GM18870 (cell line): Measurements from ENCODE around the gene PACRG.
"Not testable (repeated sequence)": the region's sequence is repeated elsewhere in the genome, so short reads cannot be mapped to it uniquely, and the experiment has no call there.

Experiments
- ATAC-seq: cut with Tn5 transposase; IDR thresholded peaks from one replicate; pipeline ENCODE4 v1.9.1; 2021; ENCODE audit warnings: moderate library complexity; ENCODE audit not compliant: unreplicated experiment

The PACRG gene

DNA sequence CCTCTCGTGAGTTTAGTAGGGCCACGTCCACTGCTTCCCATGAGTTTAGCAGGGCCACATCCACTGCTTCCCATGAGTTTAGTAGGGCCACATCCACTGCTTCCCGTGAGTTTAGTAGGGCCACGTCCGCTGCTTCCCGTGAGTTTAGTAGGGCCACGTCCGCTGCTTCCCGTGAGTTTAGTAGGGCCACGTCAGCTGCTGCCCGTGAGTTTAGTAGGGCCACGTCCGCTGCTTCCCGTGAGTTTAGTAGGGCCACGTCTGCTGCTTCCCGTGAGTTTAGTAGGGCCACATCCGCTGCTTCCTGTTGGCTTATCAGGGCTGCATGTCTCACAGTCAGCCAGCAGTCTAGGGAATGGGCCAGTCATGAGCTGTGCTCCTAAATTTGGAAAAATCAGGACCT, 573.1 kb downstream of the PACRG start:
- no peak for ATAC-seq

DNA sequence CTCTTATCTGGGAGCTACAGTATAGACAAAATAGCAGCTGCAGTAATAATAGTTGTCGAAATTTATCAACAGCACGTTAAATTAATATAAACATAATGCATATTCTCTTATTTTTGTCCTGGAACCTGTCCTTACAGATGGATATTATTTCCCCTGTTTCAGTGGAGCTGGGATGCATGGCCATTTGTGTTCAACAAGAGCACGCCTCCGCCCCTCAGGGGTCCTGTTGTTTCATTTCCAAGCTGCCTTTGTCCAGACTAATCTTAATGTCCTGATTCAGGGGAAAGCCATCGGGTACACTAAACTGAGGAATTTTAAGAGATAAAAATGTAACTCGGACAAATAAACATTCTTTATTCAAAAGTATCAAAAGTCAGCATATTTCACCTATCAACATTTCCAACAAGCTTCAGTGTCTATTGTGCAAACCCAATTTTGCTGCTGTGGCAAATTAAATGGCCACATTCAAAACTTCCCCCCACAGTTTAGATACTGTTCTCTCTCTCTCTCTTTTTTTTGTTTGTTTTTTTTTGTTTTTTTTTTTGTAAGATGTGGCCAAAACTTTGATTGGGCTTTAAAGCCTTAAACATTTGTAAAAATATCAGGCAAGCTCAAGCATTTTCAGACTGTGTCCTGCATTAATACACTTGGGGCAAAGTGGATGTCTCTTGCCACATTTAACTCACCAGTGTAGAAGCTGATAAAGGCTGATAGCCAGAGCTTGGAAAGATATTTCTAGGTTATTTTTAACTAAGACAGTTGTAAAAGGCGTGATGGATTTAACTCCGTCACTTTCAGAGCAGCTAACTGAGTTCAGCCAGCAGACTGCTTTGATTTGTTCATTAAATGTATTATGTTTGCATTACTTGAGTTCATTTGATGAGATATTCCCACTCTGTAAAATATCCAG, 574.2 kb downstream of the PACRG start:
- ATAC-seq = no peak

DNA sequence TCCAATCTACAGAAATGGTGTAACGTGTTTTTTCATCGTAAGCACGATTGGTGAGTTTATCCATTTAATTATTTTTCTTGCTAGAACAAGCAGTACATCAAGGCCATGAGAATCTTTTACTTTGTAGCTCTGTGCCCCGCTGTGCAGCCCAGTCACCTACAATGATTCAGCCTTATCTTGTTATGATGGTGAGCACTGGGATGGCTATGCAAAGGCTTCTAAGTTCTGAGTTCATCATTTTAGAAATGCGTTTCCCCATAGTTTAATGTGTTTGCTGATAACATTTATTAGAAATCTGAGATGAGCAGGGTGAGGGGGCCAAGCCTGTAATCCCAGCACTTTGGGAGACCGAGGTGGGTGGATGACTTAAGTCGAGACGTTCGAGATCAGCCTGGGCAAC, 575.0 kb downstream of the PACRG start:
- no peak for ATAC-seq

DNA sequence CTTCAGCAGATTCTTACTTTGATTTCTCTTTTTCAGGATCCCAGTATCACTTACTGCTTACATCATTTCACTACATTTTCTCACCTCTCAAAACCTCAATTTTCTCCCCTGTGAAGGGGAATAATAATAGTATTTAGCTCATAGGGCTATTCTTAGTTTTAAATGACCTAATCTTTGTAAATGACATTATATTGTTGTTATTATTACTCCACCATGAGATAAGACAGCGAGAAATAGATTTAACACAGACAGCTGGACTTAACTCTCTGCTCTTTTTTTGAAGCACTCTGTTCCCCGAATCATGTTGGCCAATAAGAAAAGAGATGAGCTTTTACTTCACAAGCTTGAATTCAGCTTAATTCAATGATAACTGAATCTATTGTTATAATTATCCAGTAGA, 578.2 kb downstream of the PACRG start:
- no peak for ATAC-seq

DNA sequence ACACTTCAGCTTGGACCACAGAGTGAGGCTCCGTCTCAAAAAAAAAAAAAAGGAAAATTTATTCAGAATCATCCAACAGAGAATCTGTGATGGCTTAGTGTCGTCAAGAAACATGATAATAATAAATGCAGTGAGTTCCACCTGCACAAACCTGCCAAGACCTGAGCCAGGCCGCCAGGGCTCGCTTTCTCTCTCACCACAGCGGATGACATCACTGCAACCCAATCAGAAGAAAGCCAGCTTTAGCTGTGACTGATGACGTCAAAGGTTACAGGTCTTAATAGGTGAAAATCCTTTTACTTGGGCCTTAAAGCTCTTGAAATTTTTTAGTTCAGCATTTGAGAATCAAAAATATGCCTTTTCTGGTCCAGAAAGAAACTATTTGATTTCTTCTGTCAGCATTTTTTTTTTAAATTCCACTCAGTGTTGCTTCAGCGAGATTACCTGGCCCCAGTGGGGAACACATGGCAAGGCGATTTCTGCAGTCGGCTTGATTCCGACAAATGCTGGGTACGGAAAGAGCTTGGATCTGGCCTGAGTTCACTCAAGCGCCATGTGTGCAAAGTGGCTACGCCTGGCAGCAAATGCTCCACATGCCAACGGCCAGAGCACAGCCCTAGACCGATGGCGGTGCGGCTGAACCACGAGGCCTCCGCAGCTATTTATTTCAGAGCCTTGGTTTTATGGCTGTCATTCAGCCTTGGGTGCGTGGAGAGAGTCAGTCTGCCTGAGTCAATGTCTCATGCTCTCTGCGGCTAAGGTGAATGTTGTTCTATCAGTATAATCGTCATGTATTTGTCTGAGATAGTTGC, 581.1 kb downstream of the PACRG start:
- no peak for ATAC-seq

DNA sequence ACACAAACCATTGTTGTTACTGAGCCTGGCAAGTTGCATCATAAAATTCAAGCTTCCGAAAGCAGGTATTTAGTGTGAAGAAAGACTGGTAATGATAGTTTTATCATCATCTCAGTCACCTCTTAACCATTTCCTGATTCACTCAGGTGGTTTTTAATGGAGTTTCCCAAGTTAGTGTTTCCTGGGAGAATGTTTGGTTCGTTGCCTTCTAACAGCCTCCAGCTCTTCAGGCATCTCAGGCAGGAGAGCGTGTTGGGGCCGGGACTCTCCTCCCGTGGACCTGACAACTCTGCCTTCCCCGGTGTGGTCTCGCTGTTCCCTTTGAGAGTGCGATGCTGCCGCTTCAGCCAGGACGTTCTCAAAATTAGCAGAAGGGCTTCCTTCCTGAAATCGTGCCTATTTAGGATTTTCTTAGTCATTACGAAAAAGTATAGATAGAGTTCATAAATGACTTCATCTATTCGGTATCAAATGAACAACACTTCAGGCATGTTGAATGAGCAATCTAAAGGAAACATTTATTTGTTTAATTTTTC, 581.8 kb downstream of the PACRG start:
- no peak for ATAC-seq

DNA sequence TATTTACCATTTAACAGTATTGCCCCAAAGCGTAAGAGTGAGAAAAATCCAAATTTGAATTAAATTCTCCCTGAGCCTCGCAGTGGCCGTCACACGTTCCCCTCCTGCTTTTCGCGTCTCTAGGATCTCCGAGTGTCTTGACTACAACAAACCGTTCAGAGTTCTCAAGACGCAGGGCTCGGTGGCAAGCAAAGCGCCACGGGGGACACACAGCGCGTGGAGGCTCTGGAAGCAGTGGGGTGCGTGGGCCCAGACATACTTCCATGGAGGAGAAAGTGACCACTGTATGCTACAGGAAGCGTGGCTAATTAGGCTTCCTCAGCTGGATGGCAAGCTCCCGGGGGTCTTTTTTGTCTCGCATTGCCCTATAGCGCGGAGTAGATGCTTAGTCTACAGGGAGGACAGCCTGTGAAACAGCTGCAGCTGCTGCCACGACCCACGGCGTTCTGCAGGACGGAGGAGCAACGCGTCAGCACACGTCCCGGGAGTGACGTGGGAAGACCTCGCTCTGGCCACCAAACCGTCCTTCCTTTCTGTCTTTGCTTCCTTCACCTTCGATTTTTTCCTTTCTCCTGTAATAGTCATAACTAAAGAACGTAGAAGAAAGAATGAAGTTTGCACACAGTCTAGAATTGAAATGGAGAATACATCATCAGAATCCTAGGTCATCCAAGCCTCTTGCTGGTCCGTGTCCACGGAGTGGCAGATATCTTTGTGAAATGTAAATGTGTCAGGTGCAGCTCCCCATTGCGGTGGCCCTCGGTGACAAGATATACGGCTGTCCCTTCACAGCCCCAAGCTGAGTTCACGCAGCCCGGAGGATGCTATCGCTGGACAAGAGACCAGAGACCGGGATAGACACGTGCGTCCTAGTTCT, 582.6 kb downstream of the PACRG start:
- no peak for ATAC-seq

DNA sequence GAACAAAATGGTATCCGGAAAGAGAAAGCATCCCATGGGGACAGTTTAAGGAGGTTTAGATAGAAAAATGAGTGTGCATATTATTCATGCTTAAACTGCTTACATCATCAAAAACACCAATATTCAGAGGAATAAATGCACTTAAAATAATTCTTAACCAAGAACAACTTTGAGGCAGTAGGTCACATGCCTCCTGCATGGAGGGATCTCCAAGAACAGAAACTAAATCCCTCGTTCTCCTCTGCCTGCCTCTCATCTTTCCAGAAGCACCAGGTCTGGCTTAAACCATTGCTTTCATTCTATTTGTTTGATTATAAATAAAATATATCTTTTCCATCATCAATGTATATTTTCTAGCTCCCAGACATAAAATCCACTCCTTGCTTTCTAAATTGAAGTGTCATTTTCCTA, 583.2 kb downstream of the PACRG start:
- ATAC-seq = no peak

DNA sequence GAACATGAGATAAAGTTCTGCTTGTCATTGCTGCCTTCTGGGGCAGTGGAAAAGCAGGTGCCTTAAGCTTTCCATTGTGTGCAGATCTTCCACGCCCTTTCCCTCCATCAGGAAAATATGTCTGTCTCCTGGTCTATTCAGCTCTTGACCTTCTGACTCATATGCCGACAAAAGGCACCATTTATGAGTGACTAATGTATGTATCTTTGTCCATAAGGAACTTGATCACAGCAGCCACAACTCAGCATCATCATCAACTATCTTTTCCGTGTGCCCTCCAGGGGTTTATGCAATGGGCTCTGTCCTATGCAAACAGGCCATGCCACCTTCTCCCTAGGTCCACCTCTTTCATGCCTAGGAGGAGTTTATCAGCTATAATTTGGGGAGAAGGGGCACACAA, 584.1 kb downstream of the PACRG start:
- no peak for ATAC-seq

DNA sequence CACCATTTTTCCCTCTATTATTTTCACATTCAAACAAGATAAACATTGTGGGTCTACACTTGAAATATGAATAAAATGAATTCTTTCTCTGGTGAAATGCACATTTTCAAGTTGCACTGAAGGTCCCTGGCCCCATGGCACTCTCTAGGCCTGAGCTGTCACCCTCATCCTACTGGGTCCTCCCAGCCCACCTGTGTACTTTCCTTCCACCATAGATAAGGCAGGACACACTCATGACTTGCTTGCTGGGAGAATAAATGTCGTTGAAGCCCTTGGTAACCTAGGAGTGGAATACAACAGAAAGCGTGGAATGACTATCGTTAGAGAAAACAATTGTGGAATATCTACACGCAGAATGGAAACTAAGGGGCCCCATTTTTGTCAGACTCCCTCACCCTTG, 585.8 kb downstream of the PACRG start:
- ATAC-seq = no peak

DNA sequence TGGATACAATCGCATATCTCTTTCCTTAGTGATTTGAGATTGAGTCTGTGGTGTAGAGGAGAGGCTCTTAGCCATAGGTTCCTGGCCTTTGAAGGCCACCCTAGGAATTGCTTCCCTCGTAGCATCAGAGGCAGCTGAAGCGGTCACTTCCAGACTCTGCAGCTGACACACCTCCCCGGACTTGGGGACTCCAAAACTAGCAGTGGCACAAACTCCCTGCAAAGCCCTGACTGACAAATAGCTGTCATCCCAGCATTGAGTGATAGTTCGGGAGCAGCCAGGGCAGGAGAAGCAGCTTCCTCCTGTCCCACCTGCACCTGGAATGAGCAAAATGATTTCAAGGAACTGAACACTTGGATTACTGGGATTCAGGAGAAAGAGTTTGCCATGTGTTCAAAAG, 586.2 kb downstream of the PACRG start:
- ATAC-seq = no peak

DNA sequence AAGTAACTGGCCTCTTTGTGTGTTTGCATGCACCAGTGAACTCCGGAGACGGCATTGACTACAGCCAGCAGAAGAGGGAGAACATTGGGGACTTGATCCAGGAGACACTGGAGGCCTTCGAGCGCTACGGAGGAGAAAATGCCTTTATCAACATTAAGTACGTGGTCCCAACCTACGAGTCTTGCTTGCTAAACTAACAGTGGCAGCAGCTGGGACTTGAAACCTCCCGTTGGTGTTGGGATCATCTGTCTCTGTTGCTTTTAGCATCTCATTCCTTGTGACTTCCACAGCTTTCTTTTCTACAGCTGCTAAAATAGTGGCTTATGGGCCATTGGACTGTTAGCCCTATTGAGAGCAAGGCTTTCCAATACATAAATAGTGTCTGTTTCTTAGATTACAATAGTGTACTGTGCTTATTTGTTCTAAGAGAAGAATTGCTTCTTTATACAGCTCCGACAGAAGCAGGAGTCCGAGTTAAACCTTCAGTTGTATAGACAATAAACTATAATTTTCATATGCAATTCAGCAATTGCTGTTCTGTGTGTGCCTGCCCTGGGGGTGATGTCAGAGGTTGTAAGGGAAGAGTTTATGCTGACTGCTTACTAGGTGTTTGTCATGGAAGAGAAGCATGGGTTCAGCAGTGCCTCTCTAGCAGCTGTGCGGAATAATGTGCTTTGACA, 587.2 kb downstream of the PACRG start:
- no peak for ATAC-seq

DNA sequence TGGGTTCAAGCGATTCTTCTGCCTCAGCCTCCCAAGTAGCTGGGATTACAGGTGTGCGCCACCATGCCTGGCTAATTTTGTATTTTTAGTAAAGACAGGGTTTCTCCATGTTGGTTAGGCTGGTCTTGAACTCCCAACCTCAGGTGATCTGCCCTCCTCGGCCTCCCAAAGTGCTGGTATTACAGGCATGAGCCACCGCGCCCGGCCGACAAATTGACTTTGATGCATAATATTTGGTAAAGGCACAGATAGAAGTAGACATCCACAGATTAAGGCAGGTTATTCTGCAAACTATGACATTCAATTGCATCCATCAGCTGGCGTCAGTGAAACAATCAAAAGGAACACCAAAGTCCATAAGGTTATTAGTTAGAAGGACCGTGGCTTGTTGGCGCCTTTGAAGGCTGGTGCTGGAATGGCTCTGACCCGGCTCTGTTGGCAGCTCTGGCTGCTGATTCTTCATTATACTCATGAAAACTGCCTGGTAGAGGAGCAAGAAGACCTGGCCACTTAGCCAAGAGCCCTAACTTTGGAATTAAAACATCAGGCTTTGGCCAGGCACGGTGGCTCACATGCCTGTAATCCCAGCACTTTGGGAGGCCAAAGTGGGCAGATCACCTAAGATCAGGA, 589.2 kb downstream of the PACRG start:
- not testable (repeated sequence) for ATAC-seq

DNA sequence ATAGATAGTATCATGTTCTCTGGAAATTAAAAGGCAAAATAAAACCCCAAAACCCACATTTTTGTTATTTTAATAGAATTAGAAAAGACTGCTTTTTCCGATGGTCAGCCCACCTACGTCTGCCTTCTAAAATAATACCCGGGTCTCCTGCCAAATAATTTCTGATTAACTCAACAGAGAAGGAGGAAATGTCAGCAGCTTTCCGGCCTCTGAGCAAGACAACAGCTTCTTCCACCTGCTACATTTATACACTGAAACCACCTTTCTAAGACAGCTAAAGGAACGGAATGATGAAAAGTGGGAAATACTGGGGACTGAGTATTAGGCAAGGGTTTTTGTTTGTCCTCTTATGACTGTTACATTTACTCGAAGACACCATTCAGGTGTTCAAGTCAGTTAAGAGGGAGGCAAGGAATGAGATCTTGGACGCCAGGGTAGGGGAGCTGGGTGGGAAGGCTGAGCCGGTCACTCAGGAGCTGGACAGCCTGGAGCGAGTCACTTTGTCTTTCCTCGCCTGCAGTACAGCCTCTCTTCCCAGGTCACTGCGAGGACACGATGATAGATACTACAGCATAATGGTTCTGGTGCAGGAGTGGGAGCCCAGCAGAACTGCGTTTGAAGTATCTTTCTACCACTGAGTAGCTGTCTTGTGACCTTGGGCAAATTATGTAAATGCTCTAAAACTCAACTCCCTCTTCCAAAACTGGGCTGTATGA, 590.5 kb downstream of the PACRG start:
- no peak for ATAC-seq

DNA sequence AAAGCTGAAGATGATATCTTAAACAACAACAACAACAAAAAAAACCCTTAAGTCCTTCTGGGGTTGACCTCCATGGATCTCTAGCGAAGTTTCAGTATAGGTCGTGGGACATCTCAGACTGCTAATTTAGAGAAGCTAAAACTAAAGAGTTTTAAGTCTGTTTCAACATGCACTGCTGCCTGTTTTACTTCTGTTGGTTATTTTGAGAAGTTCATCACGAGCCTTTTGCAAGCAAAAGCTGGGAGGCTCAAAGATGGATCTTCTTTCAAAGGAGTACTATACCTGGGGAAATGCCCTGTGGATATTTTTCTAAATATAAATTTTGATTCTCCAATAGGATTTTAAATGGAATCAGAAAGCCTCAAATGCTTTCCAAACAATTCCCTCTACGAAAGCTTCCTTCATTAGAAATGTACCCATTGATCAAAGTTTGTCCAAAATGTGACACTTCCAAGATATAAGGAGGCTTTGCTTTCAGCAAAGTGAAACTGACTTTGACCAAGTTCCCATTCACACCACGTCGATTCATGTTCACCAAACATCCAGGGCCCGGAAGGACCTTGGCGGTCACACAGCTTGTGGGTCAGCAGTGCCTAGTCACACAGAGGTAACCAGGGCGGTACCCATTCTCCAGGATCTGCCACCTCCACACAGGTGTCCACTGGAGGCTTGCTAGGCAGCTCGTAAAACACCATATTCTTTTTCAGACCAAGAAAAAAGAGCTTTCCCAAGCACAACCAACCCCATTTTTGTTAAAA, 592.0 kb downstream of the PACRG start:
- no peak for ATAC-seq

DNA sequence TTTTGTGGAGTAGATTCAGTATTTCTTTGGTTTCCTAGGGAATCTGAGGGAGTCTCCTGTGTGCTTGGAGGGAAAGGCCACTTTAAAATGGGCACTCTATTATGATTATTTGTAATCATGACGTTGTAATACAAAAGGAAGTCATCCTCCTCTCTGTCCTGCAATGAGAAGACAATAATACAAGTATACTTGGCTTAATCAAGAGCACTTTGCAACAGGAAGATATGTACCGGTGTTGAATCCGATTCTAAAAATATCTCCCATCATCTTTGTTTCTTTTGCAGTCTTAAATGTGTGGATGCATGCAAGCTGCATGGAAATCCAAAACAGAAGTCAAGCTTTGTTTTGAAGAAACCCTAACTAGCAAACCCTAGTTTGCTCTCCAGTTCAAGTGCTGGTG, 592.6 kb downstream of the PACRG start:
- ATAC-seq = no peak

DNA sequence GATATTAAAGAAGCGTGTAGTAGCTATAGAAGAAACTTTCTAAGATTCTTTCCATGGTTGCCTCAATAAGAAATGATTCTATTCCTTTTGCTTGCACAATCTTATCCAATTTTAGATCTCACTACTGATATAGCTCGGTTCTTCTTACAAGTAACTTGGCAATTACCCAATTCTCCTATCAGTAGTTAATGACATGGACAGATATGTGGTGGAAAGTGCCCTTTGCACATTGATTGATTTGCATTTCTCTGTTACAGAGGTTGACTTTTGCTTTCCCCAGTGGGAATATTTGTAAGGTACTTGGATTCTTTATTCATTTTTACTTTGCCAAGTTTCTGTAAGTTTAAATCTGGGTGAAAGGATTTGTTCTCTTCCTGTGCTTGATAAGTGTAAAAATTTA, 593.0 kb downstream of the PACRG start:
- ATAC-seq = no peak

DNA sequence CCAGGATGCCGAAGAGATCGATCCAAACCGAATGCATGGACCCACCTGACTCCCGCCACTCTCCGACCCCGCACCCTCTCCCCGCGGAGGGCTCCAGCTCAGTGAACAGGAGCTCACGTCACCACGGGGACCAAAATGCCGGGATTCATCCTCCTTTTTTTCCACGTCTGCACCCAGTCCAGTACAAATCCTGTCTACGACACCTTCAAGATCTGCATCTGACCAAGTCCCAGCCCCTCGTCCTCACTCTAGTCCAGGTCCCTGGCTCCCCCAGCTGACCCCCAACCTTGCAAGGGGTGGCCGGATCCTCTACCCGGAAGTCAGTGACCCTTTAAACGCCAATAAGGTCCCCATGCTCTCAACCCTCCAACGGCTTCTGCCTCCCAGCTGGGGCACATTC, 593.9 kb downstream of the PACRG start:
- ATAC-seq = no peak

DNA sequence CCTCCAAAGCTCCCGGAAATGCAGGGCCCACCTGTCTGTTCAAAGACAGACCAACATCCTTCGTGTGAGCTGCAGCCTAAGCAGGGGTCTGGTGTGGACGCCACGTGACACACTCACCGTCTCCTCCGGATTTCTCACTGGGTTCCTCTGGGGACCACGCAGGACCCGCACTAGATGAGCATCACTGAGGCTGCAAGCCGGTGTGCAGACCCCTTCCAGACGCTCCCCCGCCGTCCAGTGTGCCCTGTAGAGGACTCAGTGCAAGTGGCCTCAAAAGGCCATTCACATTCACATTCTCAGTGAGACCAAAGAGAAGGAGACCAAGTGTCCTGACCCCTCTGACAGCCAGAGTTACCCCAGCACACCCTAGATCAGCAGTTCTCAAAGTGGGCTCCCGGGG, 595.5 kb downstream of the PACRG start:
- no peak for ATAC-seq
